IPS DF 6.9 (cell line): ENCODE data around the gene CD164L2.

Source experiments
- DNase-seq: peaks from one replicate; pipeline ENCODE4 v3.0.0-alpha.2; 2013; ENCODE audit warnings: low read depth, low spot score
- H3K27ac ChIP-seq: one replicate; pipeline ENCODE4 v1.5.1; 2013; ENCODE audit warnings: low read length, control low read depth
- H3K27me3 ChIP-seq: 2 replicates; pipeline ENCODE4 v1.6.1; 2013; ENCODE audit warnings: mild to moderate bottlenecking, low read length; ENCODE audit not compliant: control insufficient read depth, insufficient read depth
- H3K36me3 ChIP-seq: 2 replicates; pipeline ENCODE4 v1.6.1; 2013; ENCODE audit warnings: low read length; ENCODE audit not compliant: control insufficient read depth, insufficient read depth
- H3K4me1 ChIP-seq: 2 replicates; pipeline ENCODE4 v1.6.1; 2013; ENCODE audit warnings: low read length; ENCODE audit not compliant: control insufficient read depth, insufficient read depth
- H3K4me3 ChIP-seq: 2 replicates; pipeline ENCODE4 v1.5.1; 2013; ENCODE audit warnings: mild to moderate bottlenecking, low read length
- H3K9me3 ChIP-seq: 2 replicates; pipeline ENCODE4 v1.6.1; 2013; ENCODE audit warnings: low read length, inconsistent platforms; ENCODE audit not compliant: control insufficient read depth, insufficient read depth
- WGBS: extraction: QIAGEN DNeasy Blood & Tissue Kit; methylation state at CpG from one replicate; pipeline ENCODE4 v1.1.7; 2013; ENCODE audit warnings: mixed read lengths, missing lambda C conversion rate; ENCODE audit not compliant: insufficient read length, insufficient coverage; 5-methylcytosine and 5-hydroxymethylcytosine counted together

The CD164L2 gene

GRCh38 chr1:27397749-27398148, 14.6 kb upstream of the CD164L2 start:
- Histone ChIP-seq H3K27me3 (no peaks in the 10 kb centered on the region), H3K4me3 (no peak overlapping the region), H3K27ac (no peak overlapping the region), H3K36me3 (0 out of 2 replicates have a peak, but pooled peaks cover 3% of the 10 kb centered on the region), H3K4me1 (peaks cover 4% of the 10 kb centered on the region), H3K9me3 (no peaks in the 10 kb centered on the region)
- no CpG with 5 or more reads among the region's 7 CpGs for WGBS
- no peak for DNase-seq

GRCh38 chr1:27397110-27397509, 14.0 kb upstream of the CD164L2 start:
- 0 out of 2 replicates have a peak, but pooled peaks cover 3% of the 10 kb centered on the region for H3K36me3 ChIP-seq

GRCh38 chr1:27395441-27396195, 12.5 kb upstream of the CD164L2 start:
- Histone ChIP-seq H3K27ac (no peak overlapping the region), H3K9me3 (no peaks in the 10 kb centered on the region), H3K4me3 (no peak overlapping the region), H3K4me1 (peaks cover 5% of the 10 kb centered on the region), H3K36me3 (0 out of 2 replicates have a peak, but pooled peaks cover 3% of the 10 kb centered on the region), H3K27me3 (no peaks in the 10 kb centered on the region)
- DNase-seq = no peak
- WGBS = no CpG with 5 or more reads among the region's 10 CpGs

More at GRCh38 chr1:27397110-27397509, 14.0 kb upstream of the CD164L2 start:
- WGBS = no CpG with 5 or more reads among the region's 3 CpGs
- H3K27ac ChIP-seq = no peak overlapping the region
- H3K9me3 ChIP-seq = no peaks in the 10 kb centered on the region
- DNase-seq = no peak
- H3K4me3 ChIP-seq = no peak overlapping the region
- peaks cover under 1% of the 10 kb centered on the region for H3K4me1 ChIP-seq
- no peaks in the 10 kb centered on the region for H3K27me3 ChIP-seq

GRCh38 chr1:27394925-27395324, 11.8 kb upstream of the CD164L2 start:
- H3K36me3 ChIP-seq = 0 out of 2 replicates have a peak, but pooled peaks cover 3% of the 10 kb centered on the region
- WGBS = no CpG with 5 or more reads among the region's 1 CpG
- H3K4me3 ChIP-seq = no peak overlapping the region
- no peaks in the 10 kb centered on the region for H3K27me3 ChIP-seq
- no peak for DNase-seq
- peaks cover 5% of the 10 kb centered on the region for H3K4me1 ChIP-seq
- no peaks in the 10 kb centered on the region for H3K9me3 ChIP-seq
- H3K27ac ChIP-seq = no peak overlapping the region

GRCh38 chr1:27394282-27394658, 11.1 kb upstream of the CD164L2 start:
- H3K27ac ChIP-seq = no peak overlapping the region
- H3K9me3 ChIP-seq = no peaks in the 10 kb centered on the region
- H3K36me3 ChIP-seq = 0 out of 2 replicates have a peak, but pooled peaks cover 3% of the 10 kb centered on the region
- H3K4me3 ChIP-seq = no peak overlapping the region
- H3K4me1 ChIP-seq = peaks cover 5% of the 10 kb centered on the region
- no CpG with 5 or more reads among the region's 9 CpGs for WGBS
- H3K27me3 ChIP-seq = no peaks in the 10 kb centered on the region
- DNase-seq = no peak

GRCh38 chr1:27393641-27394281, 10.6 kb upstream of the CD164L2 start:
- peaks cover 5% of the 10 kb centered on the region for H3K4me1 ChIP-seq
- DNase-seq = no peak
- H3K27ac ChIP-seq = no peak overlapping the region
- 0 out of 2 replicates have a peak, but pooled peaks cover 3% of the 10 kb centered on the region for H3K36me3 ChIP-seq
- no peaks in the 10 kb centered on the region for H3K27me3 ChIP-seq
- no peak overlapping the region for H3K4me3 ChIP-seq
- no peaks in the 10 kb centered on the region for H3K9me3 ChIP-seq
- no CpG with 5 or more reads among the region's 18 CpGs for WGBS

- H3K9me3 ChIP-seq = no peaks in the 10 kb centered on the region
- no peaks in the 10 kb centered on the region for H3K27me3 ChIP-seq
- DNase-seq = no peak
- WGBS = no CpG with 5 or more reads among the region's 30 CpGs
- peaks cover 5% of the 10 kb centered on the region for H3K4me1 ChIP-seq
- 0 out of 2 replicates have a peak, but pooled peaks cover 3% of the 10 kb centered on the region for H3K36me3 ChIP-seq
- no peak overlapping the region for H3K27ac ChIP-seq
- peak overlapping the region; percentile 88 for H3K4me3 ChIP-seq
These were observed 9.9 kb upstream of the CD164L2 start for GRCh38 chr1:27392778-27393635.

GRCh38 chr1:27392096-27392777, 9.1 kb upstream of the CD164L2 start, which contains the start of gene GPR3:
Gene GPR3 (plus strand): TSS chr1:27392622. CDS start chr1:27393799, 1,177 bp downstream.
- H3K27ac ChIP-seq = no peak within 1 kb of the TSS
- no CpG with 5 or more reads among the region's 69 CpGs for WGBS

GRCh38 chr1:27391511-27392095, 8.5 kb upstream of the CD164L2 start:
- Histone ChIP-seq H3K27ac (no peak overlapping the region), H3K9me3 (no peaks in the 10 kb centered on the region), H3K4me3 (peak overlapping the region; percentile 16; the same call in 1 of the 2 replicates), H3K4me1 (peaks cover 5% of the 10 kb centered on the region), H3K36me3 (0 out of 2 replicates have a peak, but pooled peaks cover 3% of the 10 kb centered on the region), H3K27me3 (no peaks in the 10 kb centered on the region)
- no peak for DNase-seq
- no CpG with 5 or more reads among the region's 13 CpGs for WGBS

More at GRCh38 chr1:27392096-27392777, 9.1 kb upstream of the CD164L2 start, which contains the start of gene GPR3:
- no peak for DNase-seq
- peaks cover 5% of the 10 kb centered on the region for H3K4me1 ChIP-seq
- H3K9me3 ChIP-seq = no peaks in the 10 kb centered on the region
- no peaks in the 10 kb centered on the region for H3K27me3 ChIP-seq
- H3K36me3 ChIP-seq = 0 out of 2 replicates have a peak, but pooled peaks cover 3% of the 10 kb centered on the region
- H3K4me3 ChIP-seq = peak within 1 kb of the TSS; percentile 88
